ENCODE measurements around the gene CDC42SE2. TPM values are rescaled to one million over a fixed set of nuclear protein-coding genes. Genes with fewer than 3 reads are reported as not detected.
"Not testable (repeated sequence)": the region's sequence is repeated elsewhere in the genome, so short reads cannot be mapped to it uniquely, and the experiment has no call there.

CDC42SE2 gene
- total RNA-seq, 2 donors from 2014 or later = 51.0 to 63.5 TPM

GRCh38 chr5:131378721-131379541 lies 115.1 kb downstream of the CDC42SE2 start:
- no peaks in the 10 kb centered on the region for H3K4me1 ChIP-seq (replicated peaks)
- intact Hi-C loops (cut with DNase I) = no loop called here
- H3K36me3 ChIP-seq = no peaks in the 10 kb centered on the region
- H3K4me3 ChIP-seq = no peak overlapping the region
- no peaks in the 10 kb centered on the region for H3K9me3 ChIP-seq
- DNase-seq (ENCODE audit: low spot score) = no peak
- H3K27me3 ChIP-seq (replicated peaks; ENCODE audit: insufficient read depth) = no peaks in the 10 kb centered on the region
- TF ChIP-seq POLR2A (IDR thresholded peaks at IDR 0.05) (no peak), CTCF (IDR thresholded peaks at IDR 0.05) (no peak), POLR2AphosphoS5 (IDR thresholded peaks at IDR 0.05) (no peak)
- peak overlapping the region in 1 of 2 donors; percentile 15 for H3K27ac ChIP-seq

- Histone ChIP-seq H3K4me1 (replicated peaks) (no peaks in the 10 kb centered on the region), H3K27ac (peak overlapping the region in 1 of 2 donors; percentile 15), H3K4me3 (no peak overlapping the region), H3K27me3 (replicated peaks; ENCODE audit: insufficient read depth) (no peaks in the 10 kb centered on the region), H3K9me3 (no peaks in the 10 kb centered on the region), H3K36me3 (no peaks in the 10 kb centered on the region)
- TF ChIP-seq POLR2AphosphoS5 (IDR thresholded peaks at IDR 0.05) = no peak
- TF ChIP-seq CTCF (IDR thresholded peaks at IDR 0.05) = no peak
- no peak for TF ChIP-seq POLR2A (IDR thresholded peaks at IDR 0.05)
- intact Hi-C loops (cut with DNase I) = no loop called here
- 73% methylated on average over 7 of the region's 7 CpGs for WGBS
- DNase-seq (ENCODE audit: low spot score) = no peak
Observed at GRCh38 chr5:131379723-131380122, 115.9 kb downstream of the CDC42SE2 start.

GRCh38 chr5:131380238-131380637 lies 116.4 kb downstream of the CDC42SE2 start:
- H3K36me3 ChIP-seq; H3K4me1 ChIP-seq (replicated peaks); intact Hi-C loops (cut with DNase I); H3K27ac ChIP-seq; H3K27me3 ChIP-seq (replicated peaks; ENCODE audit: insufficient read depth); H3K9me3 ChIP-seq; DNase-seq (ENCODE audit: low spot score); H3K4me3 ChIP-seq: not testable (repeated sequence)
- WGBS = 94% methylated on average over 2 of the region's 2 CpGs

GRCh38 chr5:131381021-131381420 lies 117.2 kb downstream of the CDC42SE2 start:
- WGBS = 94% methylated on average over 4 of the region's 4 CpGs
- H3K27ac ChIP-seq = no peak overlapping the region

GRCh38 chr5:131381777-131382176 lies 117.9 kb downstream of the CDC42SE2 start:
- Histone ChIP-seq H3K9me3 (no peaks in the 10 kb centered on the region), H3K36me3 (no peaks in the 10 kb centered on the region), H3K4me3 (no peak overlapping the region), H3K4me1 (replicated peaks) (no peaks in the 10 kb centered on the region), H3K27ac (no peak overlapping the region), H3K27me3 (replicated peaks; ENCODE audit: insufficient read depth) (no peaks in the 10 kb centered on the region)
- TF ChIP-seq POLR2AphosphoS5 (IDR thresholded peaks at IDR 0.05) = no peak
- no peak for TF ChIP-seq POLR2A (IDR thresholded peaks at IDR 0.05)
- no peak for TF ChIP-seq CTCF (IDR thresholded peaks at IDR 0.05)
- intact Hi-C loops (cut with DNase I) = no loop called here
- WGBS = 70% methylated on average over 2 of the region's 2 CpGs
- no peak for DNase-seq (ENCODE audit: low spot score)

More at GRCh38 chr5:131381021-131381420, 117.2 kb downstream of the CDC42SE2 start:
- intact Hi-C loops (cut with DNase I) = no loop called here
- Histone ChIP-seq H3K4me1 (replicated peaks) (no peaks in the 10 kb centered on the region), H3K27me3 (replicated peaks; ENCODE audit: insufficient read depth) (no peaks in the 10 kb centered on the region), H3K36me3 (no peaks in the 10 kb centered on the region), H3K9me3 (no peaks in the 10 kb centered on the region), H3K4me3 (no peak overlapping the region)
- no peak for DNase-seq (ENCODE audit: low spot score)
- no peak for TF ChIP-seq CTCF (IDR thresholded peaks at IDR 0.05)
- no peak for TF ChIP-seq POLR2A (IDR thresholded peaks at IDR 0.05)
- no peak for TF ChIP-seq POLR2AphosphoS5 (IDR thresholded peaks at IDR 0.05)
